Smooth muscle cell (in vitro differentiated cells): Measurements from ENCODE around the gene GRAMD2A. TPM values are rescaled to one million over a fixed set of nuclear protein-coding genes. Genes with fewer than 3 reads are reported as not detected.

Experiments
- DNase-seq: peaks from one replicate; lab custom pipeline; 2025; ENCODE audit not compliant: unreplicated experiment; lab: John Stamatoyannopoulos, UW
- H2AFZ ChIP-seq: fragments of 200-600 bp; sonication (generic); 2 replicates; pipeline ENCODE4 v1.6.0; 2016; ENCODE audit warnings: antibody characterized with exemption, low read depth, mild to moderate bottlenecking
- H3F3A ChIP-seq: fragments of 200-600 bp; sonication (generic); 2 replicates; pipeline ENCODE4 v1.6.0; 2017; ENCODE audit warnings: antibody characterized with exemption, low read depth
- H3K27ac ChIP-seq: fragments of 200-600 bp; sonication (generic); 2 replicates; pipeline ENCODE4 v1.5.1; 2016; ENCODE audit warnings: low read depth, mild to moderate bottlenecking
- H3K27me3 ChIP-seq: fragments of 200-600 bp; sonication (generic); 2 replicates; pipeline ENCODE4 v1.6.1; 2016; ENCODE audit warnings: low read depth, mild to moderate bottlenecking
- H3K36me3 ChIP-seq: fragments of 200-600 bp; sonication (generic); 2 replicates; pipeline ENCODE4 v1.5.1; 2016; ENCODE audit warnings: low read depth
- H3K4me1 ChIP-seq: fragments of 200-600 bp; sonication (generic); 2 replicates; pipeline ENCODE4 v1.5.1; 2016; ENCODE audit warnings: low read depth
- H3K4me2 ChIP-seq: fragments of 200-600 bp; sonication (generic); 2 replicates; pipeline ENCODE4 v1.6.0; 2016; ENCODE audit warnings: mild to moderate bottlenecking
- H3K4me3 ChIP-seq: fragments of 200-600 bp; sonication (generic); 2 replicates; pipeline ENCODE4 v1.5.1; 2016; ENCODE audit warnings: mild to moderate bottlenecking
- H3K79me2 ChIP-seq: fragments of 200-600 bp; sonication (generic); 2 replicates; pipeline ENCODE4 v1.6.0; 2016; ENCODE audit warnings: low read depth, mild to moderate bottlenecking
- H3K9ac ChIP-seq: fragments of 200-600 bp; sonication (generic); 2 replicates; pipeline ENCODE4 v1.6.0; 2016; ENCODE audit warnings: low read depth
- H3K9me3 ChIP-seq: fragments of 200-600 bp; sonication (generic); replicated peaks from 2 replicates; pipeline ENCODE4 v1.5.1; 2016; ENCODE audit warnings: low read depth
- H4K20me1 ChIP-seq: fragments of 200-600 bp; sonication (generic); 2 replicates; pipeline ENCODE4 v1.6.0; 2016; ENCODE audit warnings: low read depth
- WGBS: methylation state at CpG from one replicate; pipeline ENCODE4 v1.1.7; 2016; ENCODE audit warnings: low lambda C conversion rate; 5-methylcytosine and 5-hydroxymethylcytosine counted together
- polyA plus RNA-seq: library from polyadenylated mRNA; unstranded; fragments of >200 nt; fragmentation: Nextera tagmentation; extraction: Ambion mirVana; gene quantifications from 2 replicates; pipeline ENCODE4 v1.2.1, GENCODE V29; 2016
- total RNA-seq: library from RNA; depleted of rRNA; stranded (reverse); fragments of >200 nt; gene quantifications from 2 replicates; pipeline ENCODE4 v1.2.3, GENCODE V29; 2014
- TF ChIP-seq, protein P1 (sequence below): fragments of 200-600 bp; sonication (generic); IDR thresholded peaks from 2 replicates; pipeline ENCODE4 v1.5.1; 2017; ENCODE audit warnings: borderline replicate concordance, mild to moderate bottlenecking, antibody characterized with exemption; ENCODE audit not compliant: insufficient read depth, poor library complexity, severe bottlenecking

Gene GRAMD2A
- total and polyA plus RNA-seq, 2 experiments from 2014 or later, result 0.54 to 2.1 TPM

DNA sequence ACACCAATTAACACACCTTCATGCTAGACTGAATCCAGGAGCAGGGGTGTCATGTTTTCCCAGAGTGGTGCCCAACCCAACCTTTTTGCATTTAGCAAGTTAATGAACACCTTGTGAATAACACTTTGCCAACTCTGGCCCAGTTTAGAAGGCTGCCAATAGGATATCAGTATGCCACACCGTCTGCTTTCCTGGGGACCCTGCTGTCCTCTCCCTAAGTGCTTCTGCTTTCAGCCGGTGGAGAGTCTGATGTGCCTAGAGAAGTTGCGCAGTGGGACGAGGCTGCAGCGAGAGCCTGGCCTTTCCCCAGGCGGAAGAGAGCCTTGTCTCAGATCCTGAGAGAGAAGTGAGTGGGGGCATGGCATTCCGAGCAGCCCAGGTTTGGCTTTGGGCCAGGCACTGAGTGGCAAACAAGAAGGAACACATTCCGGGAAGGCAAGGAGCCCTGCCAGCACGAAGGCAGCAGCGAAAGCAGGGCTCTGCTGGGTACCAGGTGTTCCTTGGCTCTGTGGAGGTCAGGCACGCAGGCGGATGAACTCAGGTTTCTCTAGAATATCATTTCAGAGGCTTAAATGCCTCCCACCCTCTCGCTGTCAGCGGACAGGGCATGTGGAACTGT is 42.5 kb downstream of the GRAMD2A start:
- Histone ChIP-seq H3K27me3 (no peaks in the 10 kb centered on the region), H3K36me3 (no peaks in the 10 kb centered on the region), H3K4me3 (peak overlapping the region; percentile 45), H3K4me1 (no peaks in the 10 kb centered on the region), H3K9ac (no peak overlapping the region), H2AFZ (no peak overlapping the region), H4K20me1 (no peaks in the 10 kb centered on the region), H3K79me2 (no peaks in the 10 kb centered on the region), H3K4me2 (peak overlapping the region; percentile 77), H3K9me3 (no peaks in the 10 kb centered on the region), H3K27ac (no peak overlapping the region), H3F3A (no peaks in the 10 kb centered on the region)
- 76% methylated on average over 14 of the region's 14 CpGs for WGBS
- TF ChIP-seq, protein P1, sequence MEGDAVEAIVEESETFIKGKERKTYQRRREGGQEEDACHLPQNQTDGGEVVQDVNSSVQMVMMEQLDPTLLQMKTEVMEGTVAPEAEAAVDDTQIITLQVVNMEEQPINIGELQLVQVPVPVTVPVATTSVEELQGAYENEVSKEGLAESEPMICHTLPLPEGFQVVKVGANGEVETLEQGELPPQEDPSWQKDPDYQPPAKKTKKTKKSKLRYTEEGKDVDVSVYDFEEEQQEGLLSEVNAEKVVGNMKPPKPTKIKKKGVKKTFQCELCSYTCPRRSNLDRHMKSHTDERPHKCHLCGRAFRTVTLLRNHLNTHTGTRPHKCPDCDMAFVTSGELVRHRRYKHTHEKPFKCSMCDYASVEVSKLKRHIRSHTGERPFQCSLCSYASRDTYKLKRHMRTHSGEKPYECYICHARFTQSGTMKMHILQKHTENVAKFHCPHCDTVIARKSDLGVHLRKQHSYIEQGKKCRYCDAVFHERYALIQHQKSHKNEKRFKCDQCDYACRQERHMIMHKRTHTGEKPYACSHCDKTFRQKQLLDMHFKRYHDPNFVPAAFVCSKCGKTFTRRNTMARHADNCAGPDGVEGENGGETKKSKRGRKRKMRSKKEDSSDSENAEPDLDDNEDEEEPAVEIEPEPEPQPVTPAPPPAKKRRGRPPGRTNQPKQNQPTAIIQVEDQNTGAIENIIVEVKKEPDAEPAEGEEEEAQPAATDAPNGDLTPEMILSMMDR, result no peak
- no peak for DNase-seq

DNA sequence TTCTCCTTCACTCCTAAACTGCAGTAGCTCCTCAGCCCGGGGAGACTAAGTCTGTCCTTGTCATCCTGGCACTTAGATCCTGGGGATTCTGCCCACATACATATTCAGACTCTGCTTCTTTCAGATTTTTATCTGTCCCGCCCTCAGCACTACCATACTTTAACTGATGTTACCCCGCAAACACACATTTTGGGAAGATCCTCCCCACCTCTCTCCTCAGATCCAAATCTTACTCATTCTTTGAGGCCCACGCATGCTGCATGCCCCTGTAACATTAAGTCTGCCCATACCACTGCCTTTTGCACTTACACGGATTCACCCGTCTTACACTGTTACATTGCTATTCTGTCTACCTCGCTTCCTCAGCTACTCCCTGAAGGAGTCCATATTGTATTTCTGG is 43.3 kb downstream of the GRAMD2A start:
- Histone ChIP-seq H3K4me3 (no peak overlapping the region), H3K79me2 (no peaks in the 10 kb centered on the region), H3K4me2 (no peak overlapping the region), H3K9me3 (no peaks in the 10 kb centered on the region), H3K4me1 (no peaks in the 10 kb centered on the region), H3K9ac (no peak overlapping the region), H3K27me3 (no peaks in the 10 kb centered on the region), H3K36me3 (no peaks in the 10 kb centered on the region), H3F3A (no peaks in the 10 kb centered on the region), H3K27ac (no peak overlapping the region), H2AFZ (no peak overlapping the region), H4K20me1 (no peaks in the 10 kb centered on the region)
- no peak for DNase-seq
- TF ChIP-seq, protein P1, result no peak
- 92% methylated on average over 7 of the region's 7 CpGs for WGBS

DNA sequence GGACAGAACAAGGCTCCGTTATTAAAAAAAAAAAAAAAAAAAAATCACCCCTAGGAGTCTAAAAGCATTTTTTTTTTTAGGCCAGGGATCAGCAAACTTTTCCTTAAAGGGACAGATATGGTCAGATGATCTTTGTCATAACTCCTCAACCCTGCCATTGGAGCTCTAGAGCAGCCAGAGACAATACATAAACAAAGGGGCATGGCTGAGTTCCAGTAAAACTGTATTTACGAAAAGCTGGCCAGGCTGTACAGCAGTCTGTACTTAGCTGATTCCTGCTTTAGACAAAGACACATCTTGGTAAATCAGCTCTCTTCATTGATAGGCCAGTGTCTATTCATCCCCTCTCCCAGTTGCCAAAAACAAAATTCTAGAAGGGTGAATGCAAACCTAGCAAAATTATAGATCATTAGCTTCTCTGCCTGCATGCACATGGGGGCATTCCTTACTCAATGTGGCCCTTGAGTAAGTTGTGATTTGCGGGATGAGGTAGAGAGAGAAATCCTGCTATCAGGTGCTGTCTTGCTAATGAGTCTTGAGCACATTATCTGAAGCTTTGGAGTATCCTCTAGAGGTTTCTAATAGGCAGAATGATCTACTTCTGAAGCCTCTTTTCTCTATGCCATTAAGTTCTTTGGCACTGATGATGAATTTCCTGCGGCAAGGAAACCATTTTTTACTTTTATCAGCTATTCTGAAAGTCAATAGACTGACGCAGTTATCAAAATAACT is 44.2 kb downstream of the GRAMD2A start:
- 84% methylated on average over 5 of the region's 5 CpGs for WGBS
- no peaks in the 10 kb centered on the region for H3K4me1 ChIP-seq
- no peaks in the 10 kb centered on the region for H4K20me1 ChIP-seq
- H2AFZ ChIP-seq, result no peak overlapping the region
- H3K27ac ChIP-seq, result no peak overlapping the region
- no peaks in the 10 kb centered on the region for H3F3A ChIP-seq
- no peak overlapping the region for H3K4me2 ChIP-seq
- no peak overlapping the region for H3K4me3 ChIP-seq
- no peak for DNase-seq
- no peaks in the 10 kb centered on the region for H3K36me3 ChIP-seq
- H3K27me3 ChIP-seq, result no peaks in the 10 kb centered on the region
- TF ChIP-seq, protein P1, result no peak
- no peaks in the 10 kb centered on the region for H3K79me2 ChIP-seq
- H3K9ac ChIP-seq, result no peak overlapping the region
- no peaks in the 10 kb centered on the region for H3K9me3 ChIP-seq
